Fibroblast of lung (primary cell): ENCODE results near the gene PEX14.

Experiments used
- CTCF ChIP-seq, 2 donors: IDR thresholded peaks in 1 of 2; conservative IDR thresholded peaks in 1 of 2; 1 replicate in 1 of 2; 2 replicates in 1 of 2; pipeline ENCODE4 v1.5.1; 2011 to 2012; ENCODE audit warnings: low read length in 2 of 2, control low read depth in 1 of 2, inconsistent platforms in 1 of 2, low read depth in 1 of 2, mild to moderate bottlenecking in 1 of 2
- EZH2 ChIP-seq: IDR thresholded peaks from 2 replicates; pipeline ENCODE4 v1.5.1; 2012; ENCODE audit warnings: low read length, control low read depth, mild to moderate bottlenecking; ENCODE audit errors: missing control alignments

GRCh38 chr1:10643607-10644306 is 169.0 kb downstream of the PEX14 start:
- TF ChIP-seq CTCF (conservative IDR thresholded peaks at IDR 0.05 in 1 of 2, IDR thresholded peaks at IDR 0.05 in 1 of 2; ENCODE audit: low read depth in 1 of 2, low read length in 2 of 2) (no peak), EZH2 (no peak)
